Peyer's patch (tissue), 4 donors: ENCODE data around the gene BLTP3A.
"Not testable (repeated sequence)": the region's sequence is repeated elsewhere in the genome, so short reads cannot be mapped to it uniquely, and the experiment has no call there.

Experiments
- CTCF ChIP-seq, 6 experiments: fragments of 450-650 bp in 4 of 6; fragments of 200-600 bp in 2 of 6; sonication (generic) in 1 of 6; IDR thresholded peaks; one replicate each; pipeline ENCODE4 v1.5.1; 2017 to 2019; ENCODE audit warnings: antibody characterized with exemption in 6 of 6, mild to moderate bottlenecking in 3 of 6, moderate library complexity in 1 of 6
- POLR2A ChIP-seq, 2 donors: fragments of 450-650 bp; IDR thresholded peaks; one replicate each; pipeline ENCODE4 v1.5.1; 2017; ENCODE audit warnings: antibody characterized with exemption in 2 of 2, mild to moderate bottlenecking in 2 of 2, moderate library complexity in 2 of 2

- TF ChIP-seq CTCF, POLR2A (IDR thresholded peaks at IDR 0.05): not testable (repeated sequence)
Measured at GRCh38 chr6:34805074-34805473, 13.2 kb downstream of the BLTP3A start.
